Thyroid gland (tissue), 4 donors: Measurements from ENCODE around the gene BLOC1S4. TPM values are rescaled to one million over a fixed set of nuclear protein-coding genes. Genes with fewer than 3 reads are reported as not detected.
"Not testable (repeated sequence)": the region's sequence is repeated elsewhere in the genome, so short reads cannot be mapped to it uniquely, and the experiment has no call there.

Experiments
- DNase-seq, 2 donors: peaks; one replicate each; pipeline ENCODE4 v3.0.0-alpha.2; 2019
- H3K27ac ChIP-seq, 3 donors: fragments of 200-600 bp; sonication (generic); 1 replicate in 2 of 3; 2 replicates in 1 of 3; pipeline ENCODE4 v1.5.1; 2016 to 2019; ENCODE audit warnings: mild to moderate bottlenecking in 1 of 3, moderate library complexity in 1 of 3
- H3K27me3 ChIP-seq: fragments of 200-600 bp; sonication (generic); one replicate; pipeline ENCODE4 v1.5.1; 2019
- H3K36me3 ChIP-seq, 2 donors: fragments of 200-600 bp; sonication (generic); one replicate each; pipeline ENCODE4 v1.5.1; 2016 to 2019
- H3K4me1 ChIP-seq, 2 donors: fragments of 200-600 bp; sonication (generic); one replicate each; pipeline ENCODE4 v1.5.1; 2017 to 2019
- H3K4me3 ChIP-seq, 3 donors: fragments of 200-600 bp; sonication (generic); replicated peaks in 1 of 3; 1 replicate in 2 of 3; 2 replicates in 1 of 3; pipeline ENCODE4 v1.5.1; 2016; ENCODE audit warnings: mild to moderate bottlenecking in 1 of 3
- H3K9me3 ChIP-seq: fragments of 200-600 bp; sonication (generic); one replicate; pipeline ENCODE4 v1.5.1; 2017
- POLR2A ChIP-seq, 2 donors: fragments of 450-650 bp; IDR thresholded peaks; one replicate each; pipeline ENCODE4 v1.6.1; 2017; ENCODE audit warnings: antibody characterized with exemption in 2 of 2, mild to moderate bottlenecking in 2 of 2, moderate library complexity in 1 of 2
- WGBS, 2 donors: methylation state at CpG; one replicate each; pipeline ENCODE4 v1.1.5; 2017; 5-methylcytosine and 5-hydroxymethylcytosine counted together
- intact Hi-C: fragments of 100-400 bp; cut with DNase I; formaldehyde crosslinking; loops from one replicate; pipeline ENCODE4 v1.15.1; 2023
- total RNA-seq, 4 donors: library from RNA; depleted of rRNA; stranded (reverse); fragments of >200 nt; gene quantifications; one replicate each; pipeline ENCODE4 v1.2.3, GENCODE V29; 2016
- TF ChIP-seq, protein P1 (sequence below), 6 experiments: fragments of 200-600 bp in 3 of 6; fragments of 450-650 bp in 3 of 6; sonication (generic) in 3 of 6; IDR thresholded peaks; one replicate each; pipeline ENCODE4 v1.5.1; 2016 to 2019; ENCODE audit warnings: antibody characterized with exemption in 6 of 6, mild to moderate bottlenecking in 2 of 6, inconsistent platforms in 1 of 6, moderate library complexity in 1 of 6

BLOC1S4 gene
- 10 to 100 TPM; 11.7 to 31.3 (median 22.1) TPM for total RNA-seq

DNA sequence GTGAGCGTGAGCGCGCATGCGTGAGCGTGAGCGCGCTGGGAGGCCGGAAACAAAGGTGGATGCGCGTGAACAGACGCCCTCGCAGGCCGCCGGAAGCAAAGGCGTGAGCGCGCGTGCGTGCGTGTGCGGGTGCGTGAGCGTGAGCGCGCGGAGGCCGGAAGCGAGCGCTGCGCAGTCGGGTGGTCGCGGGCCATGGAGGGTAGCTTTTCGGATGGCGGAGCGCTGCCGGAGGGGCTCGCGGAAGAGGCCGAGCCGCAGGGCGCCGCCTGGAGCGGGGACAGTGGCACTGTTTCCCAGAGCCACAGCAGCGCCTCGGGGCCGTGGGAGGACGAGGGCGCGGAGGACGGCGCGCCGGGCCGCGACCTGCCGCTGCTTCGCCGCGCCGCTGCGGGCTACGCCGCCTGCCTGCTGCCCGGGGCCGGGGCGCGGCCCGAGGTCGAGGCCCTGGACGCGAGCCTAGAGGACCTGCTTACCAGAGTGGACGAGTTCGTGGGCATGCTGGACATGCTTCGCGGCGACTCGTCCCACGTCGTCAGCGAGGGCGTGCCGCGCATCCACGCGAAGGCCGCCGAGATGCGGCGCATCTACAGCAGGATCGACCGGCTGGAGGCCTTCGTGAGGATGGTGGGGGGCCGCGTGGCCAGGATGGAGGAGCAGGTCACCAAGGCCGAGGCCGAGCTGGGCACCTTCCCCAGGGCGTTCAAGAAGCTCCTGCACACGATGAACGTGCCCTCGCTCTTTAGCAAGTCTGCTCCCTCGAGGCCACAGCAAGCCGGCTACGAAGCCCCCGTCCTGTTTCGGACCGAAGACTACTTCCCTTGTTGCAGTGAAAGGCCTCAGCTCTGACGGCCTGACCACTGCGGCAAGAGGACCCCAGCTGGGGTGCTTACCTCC is at the start of gene BLOC1S4:
TSS of gene BLOC1S4 (plus strand) at position 157 of the 894 bp plus-strand sequence. CDS start at position 193, 36 bp downstream.
- H3K36me3 ChIP-seq = no peaks in the 10 kb centered on the region
- DNase-seq = peak; percentile 86 to 87
- H3K27me3 ChIP-seq = no peaks in the 10 kb centered on the region
- 0 to 1% methylated on average over 40 to 44 of the region's 109 CpGs for WGBS, 2 donors
- TF ChIP-seq POLR2A (IDR thresholded peaks at IDR 0.05) = peak; percentile 35 to 88
- TF ChIP-seq, protein P1, sequence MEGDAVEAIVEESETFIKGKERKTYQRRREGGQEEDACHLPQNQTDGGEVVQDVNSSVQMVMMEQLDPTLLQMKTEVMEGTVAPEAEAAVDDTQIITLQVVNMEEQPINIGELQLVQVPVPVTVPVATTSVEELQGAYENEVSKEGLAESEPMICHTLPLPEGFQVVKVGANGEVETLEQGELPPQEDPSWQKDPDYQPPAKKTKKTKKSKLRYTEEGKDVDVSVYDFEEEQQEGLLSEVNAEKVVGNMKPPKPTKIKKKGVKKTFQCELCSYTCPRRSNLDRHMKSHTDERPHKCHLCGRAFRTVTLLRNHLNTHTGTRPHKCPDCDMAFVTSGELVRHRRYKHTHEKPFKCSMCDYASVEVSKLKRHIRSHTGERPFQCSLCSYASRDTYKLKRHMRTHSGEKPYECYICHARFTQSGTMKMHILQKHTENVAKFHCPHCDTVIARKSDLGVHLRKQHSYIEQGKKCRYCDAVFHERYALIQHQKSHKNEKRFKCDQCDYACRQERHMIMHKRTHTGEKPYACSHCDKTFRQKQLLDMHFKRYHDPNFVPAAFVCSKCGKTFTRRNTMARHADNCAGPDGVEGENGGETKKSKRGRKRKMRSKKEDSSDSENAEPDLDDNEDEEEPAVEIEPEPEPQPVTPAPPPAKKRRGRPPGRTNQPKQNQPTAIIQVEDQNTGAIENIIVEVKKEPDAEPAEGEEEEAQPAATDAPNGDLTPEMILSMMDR (IDR thresholded peaks at IDR 0.05) = peak in 3 of 6 experiments; percentile 26 to 33 (median 27)
- H3K4me3 ChIP-seq = peak within 1 kb of the TSS; percentile 57 to 68 (median 67)
- peaks cover 7 to 14% of the 10 kb centered on the region in 2 donors for H3K4me1 ChIP-seq
- no peaks in the 10 kb centered on the region for H3K9me3 ChIP-seq
- peak within 1 kb of the TSS; percentile 64 to 90 (median 80) for H3K27ac ChIP-seq
- intact Hi-C loops = loop anchor here (5.0 to 10.0 kb wide), 3 partner anchors 66 to 269 kb away; partner anchors contain the start of genes KIAA0232 and MRFAP1

GRCh38 chr4:6668391-6668790 is 47.6 kb upstream of the BLOC1S4 start:
- H3K27ac ChIP-seq = no peak overlapping the region
- H3K27me3 ChIP-seq = no peaks in the 10 kb centered on the region
- H3K4me1 ChIP-seq = peaks cover 5% of the 10 kb centered on the region in 2 donors
- no peaks in the 10 kb centered on the region for H3K9me3 ChIP-seq
- intact Hi-C loops = loop anchor here (2.0 kb wide), 1 partner anchor 24 kb away; no protein-coding TSS in a partner anchor
- TF ChIP-seq, protein P1 (IDR thresholded peaks at IDR 0.05) = no peak
- no peak for TF ChIP-seq POLR2A (IDR thresholded peaks at IDR 0.05)
- 92 to 93% methylated on average over 11 of the region's 11 CpGs for WGBS, 2 donors
- no peak for DNase-seq
- no peak overlapping the region for H3K4me3 ChIP-seq
- H3K36me3 ChIP-seq = no peaks in the 10 kb centered on the region

- TF ChIP-seq, protein P1 (IDR thresholded peaks at IDR 0.05) = no peak
- no peak for TF ChIP-seq POLR2A (IDR thresholded peaks at IDR 0.05)
- 83 to 88% methylated on average over 1 of the region's 1 CpG for WGBS, 2 donors
- Histone ChIP-seq H3K36me3 (peaks cover 0 to 6% of the 10 kb centered on the region in 2 donors), H3K27ac (no peak overlapping the region), H3K9me3 (no peaks in the 10 kb centered on the region), H3K27me3 (no peaks in the 10 kb centered on the region), H3K4me1 (peaks cover 19% of the 10 kb centered on the region in 2 donors), H3K4me3 (no peak overlapping the region)
- no peak for DNase-seq
- intact Hi-C loops = loop anchor here (5.0 kb wide), 1 partner anchor 41 kb away; no protein-coding TSS in a partner anchor
Observed at GRCh38 chr4:6671648-6672047, 44.3 kb upstream of the BLOC1S4 start.

GRCh38 chr4:6672131-6672530 is 43.8 kb upstream of the BLOC1S4 start:
- Histone ChIP-seq H3K36me3 (peaks cover 0 to 6% of the 10 kb centered on the region in 2 donors), H3K27me3 (no peaks in the 10 kb centered on the region), H3K27ac (no peak overlapping the region), H3K4me1 (peaks cover 20 to 24% of the 10 kb centered on the region in 2 donors), H3K4me3 (no peak overlapping the region), H3K9me3 (no peaks in the 10 kb centered on the region)
- DNase-seq = no peak
- 96 to 99% methylated on average over 18 to 19 of the region's 19 CpGs for WGBS, 2 donors
- TF ChIP-seq POLR2A (IDR thresholded peaks at IDR 0.05) = no peak
- TF ChIP-seq, protein P1 (IDR thresholded peaks at IDR 0.05) = no peak
- intact Hi-C loops = loop anchor here (5.0 kb wide), 1 partner anchor 40 kb away; no protein-coding TSS in a partner anchor

GRCh38 chr4:6672541-6673190 is 43.3 kb upstream of the BLOC1S4 start:
- H3K27me3 ChIP-seq, H3K4me3 ChIP-seq, H3K36me3 ChIP-seq, H3K27ac ChIP-seq, H3K9me3 ChIP-seq, DNase-seq: not testable (repeated sequence)
- 96 to 99% methylated on average over 5 to 17 of the region's 34 CpGs for WGBS, 2 donors
- intact Hi-C loops = loop anchor here (5.0 kb wide), 1 partner anchor 40 kb away; no protein-coding TSS in a partner anchor
- peaks cover 20 to 27% of the 10 kb centered on the region in 2 donors for H3K4me1 ChIP-seq
